Measurements from ENCODE around the gene ATP6V0B. TPM values are rescaled to one million over a fixed set of nuclear protein-coding genes. Genes with fewer than 3 reads are reported as not detected.

Gene ATP6V0B
- total RNA-seq, 1 experiment from 2014 or later = 241 TPM

GRCh38 chr1:43952731-43953346 lies 21.9 kb upstream of the ATP6V0B start:
- Histone ChIP-seq H3K4me2 (ENCODE audit: low read length) (no peak overlapping the region), H3K27me3 (ENCODE audit: low read length) (no peaks in the 10 kb centered on the region), H3K4me1 (ENCODE audit: insufficient read depth, low read length) (peaks cover 19% of the 10 kb centered on the region), H2AFZ (ENCODE audit: low read length) (no peak overlapping the region), H3K4me3 (ENCODE audit: low read length) (no peak overlapping the region), H3F3A (ENCODE audit: low read length, unreplicated experiment) (no peaks in the 10 kb centered on the region), H3K9me3 (ENCODE audit: low read length) (no peaks in the 10 kb centered on the region), H3K79me2 (ENCODE audit: low read length) (peaks cover 69% of the 10 kb centered on the region), H3K27ac (ENCODE audit: low read length) (no peak overlapping the region), H3K9ac (ENCODE audit: low read length) (no peak overlapping the region), H3K9me2 (replicated peaks; ENCODE audit: low read length) (no peaks in the 10 kb centered on the region), H4K20me1 (ENCODE audit: low read length) (no peaks in the 10 kb centered on the region), H3K36me3 (ENCODE audit: low read depth, low read length) (peaks cover 13% of the 10 kb centered on the region)
- ChIA-PET CTCF (no interaction called here), POLR2A (ENCODE audit: unreplicated experiment) (interaction anchor here (0.6 kb wide), 1 partner anchor 386 kb away, joined by 6 read pairs; no protein-coding TSS in a partner anchor)
- BruUV-seq (replicated peaks) = no TSS peak
- ATAC-seq = no peak
- intact Hi-C loops (cut with micrococcal nuclease) = no loop called here
- TF ChIP-seq EZH2 (IDR thresholded peaks at IDR 0.05; ENCODE audit: low read length, unreplicated experiment) = no peak
- no peak for TF ChIP-seq CTCF (conservative IDR thresholded peaks at IDR 0.05; ENCODE audit: low read depth, low read length)
- no peak for TF ChIP-seq EZH2phosphoT487 (IDR thresholded peaks at IDR 0.05; ENCODE audit: borderline replicate concordance, low read length)
- DNase-seq = no peak

- Histone ChIP-seq H3K36me3 (ENCODE audit: low read depth, low read length) (peaks cover 15% of the 10 kb centered on the region), H3K27me3 (ENCODE audit: low read length) (no peaks in the 10 kb centered on the region), H3K79me2 (ENCODE audit: low read length) (peaks cover 64% of the 10 kb centered on the region), H2AFZ (ENCODE audit: low read length) (no peak overlapping the region), H3K4me2 (ENCODE audit: low read length) (no peak overlapping the region), H3K9me3 (ENCODE audit: low read length) (no peaks in the 10 kb centered on the region), H3F3A (ENCODE audit: low read length, unreplicated experiment) (no peaks in the 10 kb centered on the region), H4K20me1 (ENCODE audit: low read length) (no peaks in the 10 kb centered on the region), H3K9me2 (replicated peaks; ENCODE audit: low read length) (no peaks in the 10 kb centered on the region), H3K27ac (ENCODE audit: low read length) (no peak overlapping the region), H3K4me1 (ENCODE audit: insufficient read depth, low read length) (peaks cover 14% of the 10 kb centered on the region), H3K9ac (ENCODE audit: low read length) (no peak overlapping the region), H3K4me3 (ENCODE audit: low read length) (no peak overlapping the region)
- BruUV-seq (replicated peaks) = no TSS peak
- ChIA-PET POLR2A (ENCODE audit: unreplicated experiment) (interaction anchor here (0.6 kb wide), 1 partner anchor 385 kb away, joined by 6 read pairs; no protein-coding TSS in a partner anchor), CTCF (no interaction called here)
- no peak for DNase-seq
- no peak for TF ChIP-seq CTCF (conservative IDR thresholded peaks at IDR 0.05; ENCODE audit: low read depth, low read length)
- no peak for TF ChIP-seq EZH2 (IDR thresholded peaks at IDR 0.05; ENCODE audit: low read length, unreplicated experiment)
- no peak for TF ChIP-seq EZH2phosphoT487 (IDR thresholded peaks at IDR 0.05; ENCODE audit: borderline replicate concordance, low read length)
- ATAC-seq = no peak
- intact Hi-C loops (cut with micrococcal nuclease) = no loop called here
These were observed 21.4 kb upstream of the ATP6V0B start for GRCh38 chr1:43953361-43953760.

- Histone ChIP-seq H2AFZ (ENCODE audit: low read length) (no peak overlapping the region), H3K4me1 (ENCODE audit: insufficient read depth, low read length) (peaks cover 10% of the 10 kb centered on the region), H3K79me2 (ENCODE audit: low read length) (peaks cover 57% of the 10 kb centered on the region), H3K27me3 (ENCODE audit: low read length) (no peaks in the 10 kb centered on the region), H3K36me3 (ENCODE audit: low read depth, low read length) (peaks cover 15% of the 10 kb centered on the region), H3K4me2 (ENCODE audit: low read length) (no peak overlapping the region), H3K9me2 (replicated peaks; ENCODE audit: low read length) (no peaks in the 10 kb centered on the region), H3F3A (ENCODE audit: low read length, unreplicated experiment) (no peaks in the 10 kb centered on the region), H3K27ac (ENCODE audit: low read length) (no peak overlapping the region), H3K9ac (ENCODE audit: low read length) (no peak overlapping the region), H3K4me3 (ENCODE audit: low read length) (no peak overlapping the region), H3K9me3 (ENCODE audit: low read length) (no peaks in the 10 kb centered on the region), H4K20me1 (ENCODE audit: low read length) (no peaks in the 10 kb centered on the region)
- POLR2A ChIA-PET (ENCODE audit: unreplicated experiment) = no interaction called here
- ATAC-seq (no peak), DNase-seq (no peak)
- CTCF ChIA-PET = no interaction called here
- intact Hi-C loops (cut with micrococcal nuclease) = no loop called here
- TF ChIP-seq EZH2phosphoT487 (IDR thresholded peaks at IDR 0.05; ENCODE audit: borderline replicate concordance, low read length) (no peak), CTCF (conservative IDR thresholded peaks at IDR 0.05; ENCODE audit: low read depth, low read length) (no peak), EZH2 (IDR thresholded peaks at IDR 0.05; ENCODE audit: low read length, unreplicated experiment) (no peak)
- BruUV-seq (replicated peaks) = no TSS peak
These were observed 20.7 kb upstream of the ATP6V0B start for GRCh38 chr1:43954036-43954435.
